ENCODE measurements around the gene SLC9A8. TPM values are rescaled to one million over a fixed set of nuclear protein-coding genes. Genes with fewer than 3 reads are reported as not detected.

The SLC9A8 gene
- total RNA-seq, 1 experiment from 2014 or later = 7.5 TPM

- H3K9ac ChIP-seq (ENCODE audit: extremely low read depth, insufficient read length, low read length) = no peak overlapping the region
- H3K18ac ChIP-seq (ENCODE audit: insufficient read length, low read depth, low read length) = no peak overlapping the region
- H3K4me1 ChIP-seq (ENCODE audit: insufficient read depth, low read length) = no peaks in the 10 kb centered on the region
- H4K8ac ChIP-seq (replicated peaks; ENCODE audit: insufficient read length, low read depth, low read length) = no peak overlapping the region
- H3K27ac ChIP-seq (ENCODE audit: insufficient read length, low read depth, low read length) = no peak overlapping the region
- no peak overlapping the region for H4K5ac ChIP-seq (ENCODE audit: insufficient read length, low read depth, low read length)
- no peak overlapping the region for H2BK12ac ChIP-seq (ENCODE audit: insufficient read length, low read depth, low read length)
- peaks cover 25 to 42% of the 10 kb centered on the region in 2 experiments for H3K4me1 Mint-ChIP-seq
- H3K27me3 ChIP-seq (ENCODE audit: insufficient read depth, low read length) = no peaks in the 10 kb centered on the region
- no peak for DNase-seq
- H3K27ac Mint-ChIP-seq = peak overlapping the region in 1 of 3 experiments; percentile 68; a peak in 2 of 7 replicates
- no peak overlapping the region for H3K4ac ChIP-seq (ENCODE audit: low read depth, low read length)
- H3K56ac ChIP-seq (ENCODE audit: insufficient read length, low read depth, low read length) = no peak overlapping the region
- no peak overlapping the region for H3K23ac ChIP-seq (ENCODE audit: insufficient read length, low read depth, low read length)
- no peaks in the 10 kb centered on the region for H3K79me2 ChIP-seq (ENCODE audit: insufficient read depth, low read length)
- H3K27me3 Mint-ChIP-seq (ENCODE audit: low read depth) = no peaks in the 10 kb centered on the region; the same call in 1 of the 2 replicates
- H4K20me1 ChIP-seq (ENCODE audit: control insufficient read depth, insufficient read depth, insufficient read length) = no peaks in the 10 kb centered on the region
- H2AK5ac ChIP-seq (ENCODE audit: insufficient read length, low read length) = no peak overlapping the region
- H2BK15ac ChIP-seq (ENCODE audit: low read depth, low read length) = no peak overlapping the region
- H3K9me3 Mint-ChIP-seq = no peaks in the 10 kb centered on the region
- no peak overlapping the region for H2BK20ac ChIP-seq (ENCODE audit: low read depth, low read length, poor library complexity, severe bottlenecking)
- no peak for TF ChIP-seq CTCF (conservative IDR thresholded peaks at IDR 0.05)
- no peak overlapping the region for H3K4me2 ChIP-seq (ENCODE audit: insufficient read depth, insufficient read length, low read length)
- no peak overlapping the region for H3T11ph ChIP-seq (ENCODE audit: low read length)
- no peak overlapping the region for H3K4me3 Mint-ChIP-seq
- no peaks in the 10 kb centered on the region for H3K9me3 ChIP-seq (ENCODE audit: control insufficient read depth, low read depth, low read length)
- H2BK120ac ChIP-seq (ENCODE audit: low read depth, low read length, poor library complexity, severe bottlenecking) = no peak overlapping the region
- H4K91ac ChIP-seq (ENCODE audit: insufficient read length, low read depth, low read length) = no peak overlapping the region
- no CpG with 5 or more reads among the region's 30 CpGs for WGBS (ENCODE audit: extremely low coverage, insufficient read length, low lambda C conversion rate)
- no peak overlapping the region; the same call in 1 of the 2 replicates for H3K14ac ChIP-seq (ENCODE audit: insufficient read depth, low read length)
- no peak overlapping the region for H2BK5ac ChIP-seq (ENCODE audit: insufficient read length, low read length)
- no peaks in the 10 kb centered on the region for H3K79me1 ChIP-seq (ENCODE audit: insufficient read depth, low read depth, low read length, poor library complexity, severe bottlenecking)
- H3K36me3 Mint-ChIP-seq (ENCODE audit: insufficient read depth in 1 of 3, low read depth in 3 of 3) = peaks cover 3 to 22% (median 19%) of the 10 kb centered on the region in 3 experiments; a peak in 6 of 7 replicates
- no peak overlapping the region for H2AFZ ChIP-seq (ENCODE audit: low read length)
- no peaks in the 10 kb centered on the region for H3K23me2 ChIP-seq (ENCODE audit: insufficient read length, low read depth, low read length, poor library complexity, severe bottlenecking)
Measured at GRCh38 chr20:49886571-49887213, 74.1 kb downstream of the SLC9A8 start.

All from H9 (cell line).